ENCODE data around the gene SLC1A4. TPM values are rescaled to one million over a fixed set of nuclear protein-coding genes. Genes with fewer than 3 reads are reported as not detected.
A peak's percentile ranks its signal among the peaks of the same experiment; 100 is the strongest.

SLC1A4 gene
- total and polyA plus RNA-seq, 4 donors = 3.4 to 23.4 (median 9.6) TPM

DNA sequence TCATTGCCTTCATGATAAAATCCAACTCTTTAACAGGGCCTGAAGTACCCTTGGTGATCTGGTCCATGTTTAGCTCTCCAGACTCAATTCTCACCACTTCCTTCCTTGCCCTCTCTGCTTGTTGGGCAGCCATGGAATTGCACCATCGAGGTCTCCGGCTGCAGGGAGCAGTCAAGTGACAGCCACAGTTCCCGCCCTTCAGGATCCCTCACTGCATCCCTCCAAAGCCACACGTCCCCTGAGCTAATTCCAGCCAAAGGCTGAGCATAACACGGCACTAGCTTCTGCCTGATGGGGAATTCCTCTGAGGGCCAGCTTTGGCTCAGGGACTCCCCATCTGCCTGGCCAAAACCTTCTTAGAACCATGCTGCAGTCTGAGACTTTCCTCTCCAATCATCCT, 47.4 kb upstream of the SLC1A4 start:
- Histone ChIP-seq H3K9ac (ENCODE audit: low read depth in 1 of 2, low read length in 2 of 2) (no peak overlapping the region), H3K27me3 (ENCODE audit: control insufficient read depth in 4 of 4, insufficient read depth in 4 of 4, low read length in 3 of 4) (no peaks in the 10 kb centered on the region), H3K27ac (ENCODE audit: low read depth in 1 of 2, low read length in 2 of 2) (no peak overlapping the region), H3K4me1 (ENCODE audit: control insufficient read depth in 4 of 4, insufficient read depth in 4 of 4, low read length in 3 of 4) (peaks cover 10 to 27% (median 20%) of the 10 kb centered on the region in 4 donors), H3K4me3 (ENCODE audit: low read depth in 1 of 3, low read length in 3 of 3) (no peak overlapping the region), H3K36me3 (ENCODE audit: control insufficient read depth in 4 of 4, insufficient read depth in 3 of 4, low read depth in 1 of 4, low read length in 3 of 4) (no peaks in the 10 kb centered on the region), H3K9me3 (ENCODE audit: control insufficient read depth in 4 of 4, low read length in 3 of 4) (no peaks in the 10 kb centered on the region)
- 76% methylated on average over 5 of the region's 5 CpGs for WGBS
- TF ChIP-seq NR2F2 (IDR thresholded peaks at IDR 0.05) (no peak), HNF4G (IDR thresholded peaks at IDR 0.05) (no peak), YY1 (IDR thresholded peaks at IDR 0.05) (no peak), FOXA2 (IDR thresholded peaks at IDR 0.05) (no peak)
- TF ChIP-seq, protein P1, sequence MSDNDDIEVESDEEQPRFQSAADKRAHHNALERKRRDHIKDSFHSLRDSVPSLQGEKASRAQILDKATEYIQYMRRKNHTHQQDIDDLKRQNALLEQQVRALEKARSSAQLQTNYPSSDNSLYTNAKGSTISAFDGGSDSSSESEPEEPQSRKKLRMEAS (IDR thresholded peaks at IDR 0.05) = no peak
- TF ChIP-seq, protein P2, sequence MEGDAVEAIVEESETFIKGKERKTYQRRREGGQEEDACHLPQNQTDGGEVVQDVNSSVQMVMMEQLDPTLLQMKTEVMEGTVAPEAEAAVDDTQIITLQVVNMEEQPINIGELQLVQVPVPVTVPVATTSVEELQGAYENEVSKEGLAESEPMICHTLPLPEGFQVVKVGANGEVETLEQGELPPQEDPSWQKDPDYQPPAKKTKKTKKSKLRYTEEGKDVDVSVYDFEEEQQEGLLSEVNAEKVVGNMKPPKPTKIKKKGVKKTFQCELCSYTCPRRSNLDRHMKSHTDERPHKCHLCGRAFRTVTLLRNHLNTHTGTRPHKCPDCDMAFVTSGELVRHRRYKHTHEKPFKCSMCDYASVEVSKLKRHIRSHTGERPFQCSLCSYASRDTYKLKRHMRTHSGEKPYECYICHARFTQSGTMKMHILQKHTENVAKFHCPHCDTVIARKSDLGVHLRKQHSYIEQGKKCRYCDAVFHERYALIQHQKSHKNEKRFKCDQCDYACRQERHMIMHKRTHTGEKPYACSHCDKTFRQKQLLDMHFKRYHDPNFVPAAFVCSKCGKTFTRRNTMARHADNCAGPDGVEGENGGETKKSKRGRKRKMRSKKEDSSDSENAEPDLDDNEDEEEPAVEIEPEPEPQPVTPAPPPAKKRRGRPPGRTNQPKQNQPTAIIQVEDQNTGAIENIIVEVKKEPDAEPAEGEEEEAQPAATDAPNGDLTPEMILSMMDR (IDR thresholded peaks at IDR 0.05; ENCODE audit: low read depth, low read length, missing input control) = no peak
- no peak for DNase-seq (ENCODE audit: low spot score)

DNA sequence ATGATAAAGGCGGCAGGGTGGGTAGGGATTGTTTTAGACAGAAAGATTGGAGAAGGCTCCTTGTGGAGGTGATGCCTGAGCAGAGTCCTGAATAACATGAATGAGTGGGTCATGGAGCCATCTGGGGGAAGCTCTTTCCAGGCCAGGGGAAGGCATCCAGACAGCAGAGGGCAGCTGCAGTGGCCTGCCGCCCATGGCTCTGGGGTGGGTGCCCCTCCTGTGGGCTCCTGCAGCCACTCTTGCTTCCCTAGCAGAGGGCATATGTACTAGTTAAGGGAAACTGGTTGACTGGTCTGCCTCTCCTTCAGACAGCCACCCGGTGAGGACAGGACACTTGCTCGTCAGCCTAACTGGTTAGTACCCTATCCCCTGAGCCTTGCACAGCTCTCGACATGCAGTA, 46.5 kb upstream of the SLC1A4 start:
- TF ChIP-seq EGR1 (IDR thresholded peaks at IDR 0.05; ENCODE audit: low read depth in 2 of 2) (no peak), NR2F2 (IDR thresholded peaks at IDR 0.05) (no peak), FOXA1 (IDR thresholded peaks at IDR 0.05) (no peak), GABPA (IDR thresholded peaks at IDR 0.05 in 1 of 2, conservative IDR thresholded peaks at IDR 0.05 in 1 of 2) (no peak), RXRA (IDR thresholded peaks at IDR 0.05) (no peak), FOXA2 (IDR thresholded peaks at IDR 0.05) (no peak), YY1 (IDR thresholded peaks at IDR 0.05) (no peak), JUND (IDR thresholded peaks at IDR 0.05) (no peak)
- TF ChIP-seq, protein P2 (IDR thresholded peaks at IDR 0.05; ENCODE audit: low read depth, low read length, missing input control) = no peak
- TF ChIP-seq, protein P3, sequence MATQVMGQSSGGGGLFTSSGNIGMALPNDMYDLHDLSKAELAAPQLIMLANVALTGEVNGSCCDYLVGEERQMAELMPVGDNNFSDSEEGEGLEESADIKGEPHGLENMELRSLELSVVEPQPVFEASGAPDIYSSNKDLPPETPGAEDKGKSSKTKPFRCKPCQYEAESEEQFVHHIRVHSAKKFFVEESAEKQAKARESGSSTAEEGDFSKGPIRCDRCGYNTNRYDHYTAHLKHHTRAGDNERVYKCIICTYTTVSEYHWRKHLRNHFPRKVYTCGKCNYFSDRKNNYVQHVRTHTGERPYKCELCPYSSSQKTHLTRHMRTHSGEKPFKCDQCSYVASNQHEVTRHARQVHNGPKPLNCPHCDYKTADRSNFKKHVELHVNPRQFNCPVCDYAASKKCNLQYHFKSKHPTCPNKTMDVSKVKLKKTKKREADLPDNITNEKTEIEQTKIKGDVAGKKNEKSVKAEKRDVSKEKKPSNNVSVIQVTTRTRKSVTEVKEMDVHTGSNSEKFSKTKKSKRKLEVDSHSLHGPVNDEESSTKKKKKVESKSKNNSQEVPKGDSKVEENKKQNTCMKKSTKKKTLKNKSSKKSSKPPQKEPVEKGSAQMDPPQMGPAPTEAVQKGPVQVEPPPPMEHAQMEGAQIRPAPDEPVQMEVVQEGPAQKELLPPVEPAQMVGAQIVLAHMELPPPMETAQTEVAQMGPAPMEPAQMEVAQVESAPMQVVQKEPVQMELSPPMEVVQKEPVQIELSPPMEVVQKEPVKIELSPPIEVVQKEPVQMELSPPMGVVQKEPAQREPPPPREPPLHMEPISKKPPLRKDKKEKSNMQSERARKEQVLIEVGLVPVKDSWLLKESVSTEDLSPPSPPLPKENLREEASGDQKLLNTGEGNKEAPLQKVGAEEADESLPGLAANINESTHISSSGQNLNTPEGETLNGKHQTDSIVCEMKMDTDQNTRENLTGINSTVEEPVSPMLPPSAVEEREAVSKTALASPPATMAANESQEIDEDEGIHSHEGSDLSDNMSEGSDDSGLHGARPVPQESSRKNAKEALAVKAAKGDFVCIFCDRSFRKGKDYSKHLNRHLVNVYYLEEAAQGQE (IDR thresholded peaks at IDR 0.05) = no peak
- TF ChIP-seq, protein P1 (IDR thresholded peaks at IDR 0.05) = no peak
- TF ChIP-seq, protein P4, sequence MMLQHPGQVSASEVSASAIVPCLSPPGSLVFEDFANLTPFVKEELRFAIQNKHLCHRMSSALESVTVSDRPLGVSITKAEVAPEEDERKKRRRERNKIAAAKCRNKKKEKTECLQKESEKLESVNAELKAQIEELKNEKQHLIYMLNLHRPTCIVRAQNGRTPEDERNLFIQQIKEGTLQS (IDR thresholded peaks at IDR 0.05) = no peak
- 96% methylated on average over 5 of the region's 5 CpGs for WGBS
- no peaks in the 10 kb centered on the region for H3K36me3 ChIP-seq (ENCODE audit: control insufficient read depth in 4 of 4, insufficient read depth in 3 of 4, low read depth in 1 of 4, low read length in 3 of 4)
- H3K4me3 ChIP-seq (ENCODE audit: low read depth in 1 of 3, low read length in 3 of 3) = no peak overlapping the region
- no peak for DNase-seq (ENCODE audit: low spot score)
- no peaks in the 10 kb centered on the region for H3K27me3 ChIP-seq (ENCODE audit: control insufficient read depth in 4 of 4, insufficient read depth in 4 of 4, low read length in 3 of 4)
- no peak overlapping the region for H3K9ac ChIP-seq (ENCODE audit: low read depth in 1 of 2, low read length in 2 of 2)
- H3K27ac ChIP-seq (ENCODE audit: low read depth in 1 of 2, low read length in 2 of 2) = peak overlapping the region in 1 of 2 donors; percentile 77
- no peaks in the 10 kb centered on the region for H3K9me3 ChIP-seq (ENCODE audit: control insufficient read depth in 4 of 4, low read length in 3 of 4)
- peaks cover 10 to 18% (median 14%) of the 10 kb centered on the region in 4 donors for H3K4me1 ChIP-seq (ENCODE audit: control insufficient read depth in 4 of 4, insufficient read depth in 4 of 4, low read length in 3 of 4)

Data from liver (tissue), 9 donors.